Testis (tissue), 3 donors: ENCODE results near the gene DOCK11. TPM values are rescaled to one million over a fixed set of nuclear protein-coding genes. Genes with fewer than 3 reads are reported as not detected.

Experiments
- DNase-seq: peaks from one replicate; pipeline ENCODE4 v3.0.0-alpha.2; 2019
- H3K27ac ChIP-seq, 2 donors: fragments of 200-600 bp; sonication (generic); one replicate each; pipeline ENCODE4 v1.5.1; 2019
- H3K27me3 ChIP-seq: fragments of 200-600 bp; sonication (generic); one replicate; pipeline ENCODE4 v1.5.1; 2019
- H3K36me3 ChIP-seq: fragments of 200-600 bp; sonication (generic); one replicate; pipeline ENCODE4 v1.5.1; 2017; ENCODE audit warnings: low read depth; ENCODE audit errors: missing control alignments
- H3K4me1 ChIP-seq: fragments of 200-600 bp; sonication (generic); one replicate; pipeline ENCODE4 v1.5.1; 2019
- H3K4me3 ChIP-seq, 2 donors: fragments of 200-600 bp; sonication (generic); one replicate each; pipeline ENCODE4 v1.5.1; 2017 to 2019
- H3K9me3 ChIP-seq: fragments of 200-600 bp; sonication (generic); one replicate; pipeline ENCODE4 v1.5.1; 2017
- POLR2A ChIP-seq: fragments of 450-650 bp; IDR thresholded peaks from one replicate; pipeline ENCODE4 v1.6.1; 2017; ENCODE audit warnings: antibody characterized with exemption, mild to moderate bottlenecking, moderate library complexity
- WGBS, 2 donors: methylation state at CpG; one replicate each; pipeline ENCODE4 v1.1.5; 2018; 5-methylcytosine and 5-hydroxymethylcytosine counted together
- intact Hi-C: fragments of 100-400 bp; cut with DNase I; formaldehyde crosslinking; loops from one replicate; pipeline ENCODE4 v1.15.1; 2023; ENCODE audit warnings: low total_unique reads
- polyA plus RNA-seq: library from polyadenylated mRNA; stranded (reverse); fragments of 350-450 nt; fragmentation: Illumina TruSeq; extraction: RNeasy Lipid Tissue Mini Kit (QIAGEN cat#74804); gene quantifications from one replicate; pipeline ENCODE4 v1.2.3, GENCODE V29; 2014; ENCODE audit warnings: low read depth, low replicate concordance; ENCODE audit not compliant: insufficient read depth
- total RNA-seq, 2 donors: library from RNA; depleted of rRNA; stranded (reverse); fragments of >200 nt; gene quantifications; one replicate each; pipeline ENCODE4 v1.2.3, GENCODE V29; 2016
- TF ChIP-seq, protein P1 (sequence below), 3 experiments: fragments of 450-650 bp in 2 of 3; fragments of 200-600 bp in 1 of 3; sonication (generic) in 1 of 3; IDR thresholded peaks; one replicate each; pipeline ENCODE4 v1.5.1; 2016 to 2019; ENCODE audit warnings: antibody characterized with exemption in 3 of 3, mild to moderate bottlenecking in 2 of 3, moderate library complexity in 1 of 3

Gene DOCK11
- total and polyA plus RNA-seq, 3 donors from 2014 or later = 4.3 to 5.9 (median 5.8) TPM

GRCh38 chrX:118495958-118496762, 545 bp downstream of the DOCK11 start:
- intact Hi-C loops = no loop called here
- Histone ChIP-seq H3K36me3 (no peaks in the 10 kb centered on the region), H3K4me1 (no peaks in the 10 kb centered on the region), H3K27me3 (no peaks in the 10 kb centered on the region), H3K4me3 (peak overlapping the region; percentile 53 to 64), H3K9me3 (no peaks in the 10 kb centered on the region), H3K27ac (peak overlapping the region in 1 of 2 donors; percentile 50)
- WGBS, 2 donors = 1% methylated on average over 32 of the region's 81 CpGs; no CpG with 5 or more reads in 1 of the 2 donors
- peak; percentile 26 for DNase-seq
- TF ChIP-seq POLR2A = no peak
- TF ChIP-seq, protein P1, sequence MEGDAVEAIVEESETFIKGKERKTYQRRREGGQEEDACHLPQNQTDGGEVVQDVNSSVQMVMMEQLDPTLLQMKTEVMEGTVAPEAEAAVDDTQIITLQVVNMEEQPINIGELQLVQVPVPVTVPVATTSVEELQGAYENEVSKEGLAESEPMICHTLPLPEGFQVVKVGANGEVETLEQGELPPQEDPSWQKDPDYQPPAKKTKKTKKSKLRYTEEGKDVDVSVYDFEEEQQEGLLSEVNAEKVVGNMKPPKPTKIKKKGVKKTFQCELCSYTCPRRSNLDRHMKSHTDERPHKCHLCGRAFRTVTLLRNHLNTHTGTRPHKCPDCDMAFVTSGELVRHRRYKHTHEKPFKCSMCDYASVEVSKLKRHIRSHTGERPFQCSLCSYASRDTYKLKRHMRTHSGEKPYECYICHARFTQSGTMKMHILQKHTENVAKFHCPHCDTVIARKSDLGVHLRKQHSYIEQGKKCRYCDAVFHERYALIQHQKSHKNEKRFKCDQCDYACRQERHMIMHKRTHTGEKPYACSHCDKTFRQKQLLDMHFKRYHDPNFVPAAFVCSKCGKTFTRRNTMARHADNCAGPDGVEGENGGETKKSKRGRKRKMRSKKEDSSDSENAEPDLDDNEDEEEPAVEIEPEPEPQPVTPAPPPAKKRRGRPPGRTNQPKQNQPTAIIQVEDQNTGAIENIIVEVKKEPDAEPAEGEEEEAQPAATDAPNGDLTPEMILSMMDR (IDR thresholded peaks at IDR 0.05) = no peak

GRCh38 chrX:118496763-118497079, 1.1 kb downstream of the DOCK11 start:
- no peaks in the 10 kb centered on the region for H3K27me3 ChIP-seq
- H3K4me3 ChIP-seq = peak overlapping the region; percentile 53 to 64
- H3K27ac ChIP-seq = no peak overlapping the region
- H3K4me1 ChIP-seq = no peaks in the 10 kb centered on the region
- TF ChIP-seq, protein P1 (IDR thresholded peaks at IDR 0.05) = no peak
- TF ChIP-seq POLR2A = no peak
- 6 to 28% methylated on average over 6 to 9 of the region's 13 CpGs for WGBS, 2 donors
- no peak for DNase-seq
- no peaks in the 10 kb centered on the region for H3K36me3 ChIP-seq
- intact Hi-C loops = no loop called here
- no peaks in the 10 kb centered on the region for H3K9me3 ChIP-seq

DNA sequence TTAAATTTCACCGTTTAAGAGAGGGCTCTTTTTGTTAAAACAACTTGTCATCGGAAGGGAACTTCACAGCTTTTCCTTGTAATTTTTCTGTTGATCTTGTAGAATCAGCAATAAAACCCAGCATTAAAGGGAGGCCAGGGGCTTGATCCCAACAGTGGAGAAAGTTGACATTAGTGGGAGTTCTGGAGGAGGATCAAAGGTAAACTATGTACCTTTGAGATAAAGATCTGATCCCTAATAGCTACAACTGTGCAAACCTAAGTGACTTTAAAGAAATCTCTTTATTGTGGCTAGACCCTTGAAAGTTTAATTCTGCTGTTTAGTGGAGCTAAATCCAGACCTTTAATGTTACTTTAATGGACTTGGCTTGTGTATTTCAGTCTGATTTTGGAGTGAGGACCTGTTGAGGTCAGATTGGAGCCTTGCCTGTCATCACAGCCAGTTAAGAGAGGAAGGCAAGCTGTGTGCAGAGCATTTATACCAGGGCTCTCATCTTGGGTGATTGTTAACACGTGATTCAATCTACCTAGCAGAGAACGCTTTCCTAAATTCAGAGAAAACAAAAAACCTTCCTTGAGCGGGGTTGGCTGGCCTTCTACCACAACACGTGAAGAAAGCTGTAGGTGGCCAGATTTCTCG, 1.7 kb downstream of the DOCK11 start:
- intact Hi-C loops = no loop called here
- Histone ChIP-seq H3K27me3 (no peaks in the 10 kb centered on the region), H3K4me3 (no peak overlapping the region), H3K36me3 (no peaks in the 10 kb centered on the region), H3K9me3 (no peaks in the 10 kb centered on the region), H3K4me1 (no peaks in the 10 kb centered on the region), H3K27ac (no peak overlapping the region)
- WGBS, 2 donors = 52 to 70% methylated on average over 7 of the region's 7 CpGs
- TF ChIP-seq, protein P1 (IDR thresholded peaks at IDR 0.05) = no peak
- TF ChIP-seq POLR2A = no peak
- DNase-seq = no peak

DNA sequence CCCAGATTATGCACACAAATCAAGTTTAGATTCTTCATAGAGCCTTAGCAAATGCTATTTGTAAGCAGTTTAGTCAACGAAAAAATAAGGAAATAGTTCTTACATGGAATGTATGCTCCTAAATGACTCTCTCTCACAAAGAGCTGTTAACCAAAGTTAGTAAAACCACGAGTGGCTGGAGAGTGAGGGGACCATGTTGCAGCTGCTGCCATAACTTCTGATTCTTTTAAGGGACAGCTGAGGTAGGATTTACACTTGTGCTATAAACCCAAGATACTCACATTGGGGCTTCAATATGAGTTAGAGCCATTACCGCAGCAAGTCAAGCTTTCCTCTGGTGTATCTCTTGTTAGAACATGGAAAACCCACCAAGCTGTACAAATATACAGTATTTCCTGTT, 2.7 kb downstream of the DOCK11 start:
- Histone ChIP-seq H3K9me3 (no peaks in the 10 kb centered on the region), H3K4me1 (no peaks in the 10 kb centered on the region), H3K36me3 (no peaks in the 10 kb centered on the region), H3K4me3 (no peak overlapping the region), H3K27me3 (no peaks in the 10 kb centered on the region), H3K27ac (no peak overlapping the region)
- WGBS, 2 donors = 78 to 80% methylated on average over 3 of the region's 3 CpGs
- intact Hi-C loops = no loop called here
- TF ChIP-seq, protein P1 (IDR thresholded peaks at IDR 0.05) = no peak
- TF ChIP-seq POLR2A = no peak
- no peak for DNase-seq
